ENCODE measurements around the gene GRIPAP1.

Gene GRIPAP1

GRCh38 chrX:49002091-49002935 is at the start of gene GRIPAP1:
GRIPAP1 (minus strand) TSS chrX:49002264; CDS start chrX:49002229, 35 bp downstream.
- TF ChIP-seq CTCF (conservative IDR thresholded peaks at IDR 0.05) (no peak), ZFX (IDR thresholded peaks at IDR 0.05) (no peak)
- peak within 1 kb of the TSS; percentile 86 for H3K27ac ChIP-seq

- peak overlapping the region; percentile 61 for H3K27ac ChIP-seq
- TF ChIP-seq CTCF (conservative IDR thresholded peaks at IDR 0.05), result peak; percentile 51
- TF ChIP-seq ZFX (IDR thresholded peaks at IDR 0.05), result no peak
These were observed 41.9 kb upstream of the GRIPAP1 start for GRCh38 chrX:49043987-49044281.

DNA sequence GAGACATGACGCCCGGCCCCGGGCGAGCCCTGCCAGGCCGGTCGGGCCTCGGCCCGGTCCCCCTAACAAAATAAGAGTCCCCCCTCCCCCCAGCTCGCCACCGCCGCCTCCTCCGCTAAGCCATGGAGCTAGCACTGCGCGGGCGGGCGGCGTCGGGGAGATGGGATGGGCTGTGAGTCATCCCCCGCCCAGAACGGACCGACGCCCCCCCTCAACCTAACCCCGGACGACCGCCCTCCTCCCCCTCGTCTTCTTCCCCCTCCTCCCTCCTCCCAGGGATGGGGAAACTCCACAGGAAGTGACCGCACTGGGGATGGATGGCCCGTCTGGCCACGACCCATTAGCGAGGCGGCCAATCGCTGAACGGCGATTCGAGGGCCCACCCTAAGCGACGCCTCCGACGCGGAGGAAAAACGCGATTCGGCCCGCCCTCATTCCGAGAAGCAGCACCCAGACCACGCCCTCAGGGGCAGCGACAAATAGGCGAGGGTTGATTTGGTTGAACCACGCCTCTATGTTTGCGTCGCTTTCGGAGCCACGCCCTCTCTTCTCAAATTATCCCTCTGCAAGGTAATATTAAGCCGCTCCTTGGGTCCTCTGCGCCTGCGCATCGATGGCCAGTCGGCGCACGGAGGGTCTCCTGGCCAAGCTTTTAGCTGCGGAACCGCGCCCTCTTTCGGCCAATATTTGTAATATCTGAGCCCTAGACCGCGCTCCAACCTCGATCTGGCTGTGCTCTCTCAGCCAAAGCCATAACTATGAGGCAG is 41.3 kb upstream of the GRIPAP1 start, which contains the start of gene TFE3:
TFE3 (minus strand) TSS at position 138 of the 767 bp plus-strand sequence; CDS start at position 7, 131 bp downstream.
- TF ChIP-seq ZFX (IDR thresholded peaks at IDR 0.05), result no peak; the same call in 1 of the 2 replicates
- TF ChIP-seq CTCF (conservative IDR thresholded peaks at IDR 0.05), result peak; percentile 79
- H3K27ac ChIP-seq, result peak within 1 kb of the TSS; percentile 97

DNA sequence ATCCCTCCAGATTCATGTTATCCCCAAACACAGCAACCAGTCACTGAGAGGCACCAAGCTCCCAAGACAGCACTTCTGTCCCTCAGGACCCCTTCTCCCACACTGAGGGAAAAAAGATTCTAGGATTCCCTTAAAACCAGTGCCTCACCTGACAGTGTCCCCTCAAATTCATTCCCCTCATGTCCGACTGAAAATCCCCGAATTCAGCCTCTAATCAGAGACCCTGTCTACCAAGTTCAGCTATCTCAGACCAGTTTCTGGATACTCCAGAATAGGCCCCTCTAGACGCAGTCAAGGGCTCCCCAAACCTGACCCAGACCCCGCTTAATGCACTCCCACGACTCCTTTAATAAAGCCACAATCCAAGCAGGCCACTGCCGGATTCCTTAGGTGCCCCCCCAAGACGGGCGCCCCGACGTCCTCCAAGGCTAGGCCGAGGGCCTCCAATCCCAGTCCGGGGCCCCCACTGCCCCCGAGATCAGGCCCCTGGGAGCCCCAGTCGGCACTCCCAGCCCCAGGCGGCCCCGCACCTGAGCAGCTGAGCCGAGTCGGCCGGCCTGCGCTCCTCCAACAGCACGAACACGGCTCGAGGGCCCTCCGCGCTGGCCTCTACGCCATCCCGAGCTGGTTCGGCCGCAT is 40.6 kb upstream of the GRIPAP1 start:
- TF ChIP-seq ZFX (IDR thresholded peaks at IDR 0.05) (peak; percentile 72), CTCF (conservative IDR thresholded peaks at IDR 0.05) (no peak)

GRCh38 chrX:49041744-49042580 is 39.9 kb upstream of the GRIPAP1 start:
- peak overlapping the region; percentile 97 for H3K27ac ChIP-seq
- TF ChIP-seq ZFX (IDR thresholded peaks at IDR 0.05) (no peak), CTCF (conservative IDR thresholded peaks at IDR 0.05) (no peak)

More for the DNA sequence above, 40.6 kb upstream of the GRIPAP1 start:
- H3K27ac ChIP-seq, result peak overlapping the region; percentile 97

DNA sequence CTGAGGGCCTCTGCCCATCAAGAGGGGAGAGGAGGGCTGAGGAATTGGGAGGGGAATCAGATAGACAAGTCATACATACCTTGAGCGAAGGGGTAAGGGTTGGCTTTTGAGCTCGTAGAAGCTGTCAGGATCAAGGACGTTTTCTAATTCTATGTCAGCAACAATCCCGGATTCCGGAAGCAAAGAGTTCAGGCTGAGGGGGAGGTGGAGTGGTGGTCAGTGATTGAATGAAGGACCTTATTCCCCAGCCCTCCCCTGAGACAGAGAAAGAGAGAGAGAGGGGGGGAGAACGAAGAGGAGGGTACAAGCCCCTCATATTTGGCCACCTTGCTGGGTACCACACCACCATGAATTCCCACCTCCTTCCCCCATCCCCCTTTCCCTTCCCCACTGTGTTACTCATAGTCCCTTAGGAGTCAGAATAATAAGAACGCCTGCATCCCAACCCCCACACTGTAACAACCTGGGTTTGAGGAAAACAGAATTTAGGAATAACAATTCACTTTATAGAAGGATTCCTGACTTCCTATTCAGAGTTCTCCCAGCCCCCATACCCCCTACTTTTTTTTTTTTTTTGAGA is 38.4 kb upstream of the GRIPAP1 start:
- no peak for TF ChIP-seq CTCF (conservative IDR thresholded peaks at IDR 0.05)
- no peak for TF ChIP-seq ZFX (IDR thresholded peaks at IDR 0.05)
- H3K27ac ChIP-seq, result peak overlapping the region; percentile 19

Measured in C4-2B (cell line).